ENCODE measurements around the gene CELSR1. TPM values are rescaled to one million over a fixed set of nuclear protein-coding genes. Genes with fewer than 3 reads are reported as not detected.

CELSR1 gene
- total RNA-seq, 1 experiment from 2014 or later, result 22.6 TPM

GRCh38 chr22:46567471-46567870 is 30.1 kb upstream of the CELSR1 start:
- Histone ChIP-seq H3K23me2 (ENCODE audit: insufficient read length, low read depth, low read length, poor library complexity, severe bottlenecking) (no peaks in the 10 kb centered on the region), H2BK15ac (ENCODE audit: low read depth, low read length) (no peak overlapping the region), H4K20me1 (ENCODE audit: control insufficient read depth, insufficient read depth, insufficient read length) (no peaks in the 10 kb centered on the region), H4K8ac (replicated peaks; ENCODE audit: insufficient read length, low read depth, low read length) (no peak overlapping the region), H3K9ac (ENCODE audit: extremely low read depth, insufficient read length, low read length) (no peak overlapping the region), H2AFZ (ENCODE audit: low read length) (no peak overlapping the region), H2BK12ac (ENCODE audit: insufficient read length, low read depth, low read length) (no peak overlapping the region), H3T11ph (ENCODE audit: low read length) (no peak overlapping the region), H2AK5ac (ENCODE audit: insufficient read length, low read length) (no peak overlapping the region), H2BK20ac (ENCODE audit: low read depth, low read length, poor library complexity, severe bottlenecking) (no peak overlapping the region), H3K18ac (ENCODE audit: insufficient read length, low read depth, low read length) (no peak overlapping the region), H2BK5ac (ENCODE audit: insufficient read length, low read length) (no peak overlapping the region), H4K5ac (ENCODE audit: insufficient read length, low read depth, low read length) (no peak overlapping the region), H3K27ac (ENCODE audit: insufficient read length, low read depth, low read length) (no peak overlapping the region), H3K79me2 (ENCODE audit: insufficient read depth, low read length) (no peaks in the 10 kb centered on the region), H3K23ac (ENCODE audit: insufficient read length, low read depth, low read length) (no peak overlapping the region), H3K9me3 (ENCODE audit: control insufficient read depth, low read depth, low read length) (no peaks in the 10 kb centered on the region), H3K27me3 (ENCODE audit: insufficient read depth, low read length) (no peaks in the 10 kb centered on the region), H3K4me1 (ENCODE audit: insufficient read depth, low read length) (no peaks in the 10 kb centered on the region), H3K14ac (ENCODE audit: insufficient read depth, low read length) (no peak overlapping the region), H3K4me2 (ENCODE audit: insufficient read depth, insufficient read length, low read length) (no peak overlapping the region), H3K4ac (ENCODE audit: low read depth, low read length) (no peak overlapping the region), H3K56ac (ENCODE audit: insufficient read length, low read depth, low read length) (no peak overlapping the region), H4K91ac (ENCODE audit: insufficient read length, low read depth, low read length) (no peak overlapping the region), H2BK120ac (ENCODE audit: low read depth, low read length, poor library complexity, severe bottlenecking) (no peak overlapping the region), H3K79me1 (ENCODE audit: insufficient read depth, low read depth, low read length, poor library complexity, severe bottlenecking) (no peaks in the 10 kb centered on the region)
- DNase-seq, result no peak
- TF ChIP-seq CTCF (conservative IDR thresholded peaks at IDR 0.05), result no peak
- H3K9me3 Mint-ChIP-seq, result peaks cover 15 to 18% of the 10 kb centered on the region in 2 experiments
- WGBS (ENCODE audit: extremely low coverage, insufficient read length, low lambda C conversion rate), result no CpG with 5 or more reads among the region's 1 CpG
- H3K27ac Mint-ChIP-seq, result no peak overlapping the region
- peaks cover 3 to 9% of the 10 kb centered on the region in 2 experiments for H3K4me1 Mint-ChIP-seq
- peaks cover 9% of the 10 kb centered on the region for H3K27me3 Mint-ChIP-seq (ENCODE audit: low read depth)
- H3K36me3 Mint-ChIP-seq (ENCODE audit: insufficient read depth in 1 of 3, low read depth in 3 of 3), result peaks cover 0 to 5% (median 0%) of the 10 kb centered on the region in 3 experiments; a peak in 3 of 7 replicates
- H3K4me3 Mint-ChIP-seq, result no peak overlapping the region

Data from H9 (cell line).